HEK293 (cell line): Measurements from ENCODE around the gene CCDC40.

Experiments
- CTCF ChIP-seq: fragments of 450-650 bp; formaldehyde crosslinking; IDR thresholded peaks from 2 replicates; pipeline ENCODE4 v1.5.1; 2016; ENCODE audit warnings: missing biosample characterization, missing genetic modification characterization
- PATZ1 ChIP-seq: fragments of 450-650 bp; formaldehyde crosslinking; IDR thresholded peaks from 2 replicates; pipeline ENCODE4 v1.5.1; 2016; ENCODE audit warnings: missing biosample characterization, missing genetic modification characterization
- REPIN1 ChIP-seq: fragments of 450-650 bp; formaldehyde crosslinking; IDR thresholded peaks from 2 replicates; pipeline ENCODE4 v1.5.1; 2017; ENCODE audit warnings: missing biosample characterization, missing genetic modification characterization, low read depth
- REST ChIP-seq: fragments of 450-650 bp; formaldehyde crosslinking; IDR thresholded peaks from 2 replicates; pipeline ENCODE4 v1.5.1; 2016; ENCODE audit warnings: missing biosample characterization, missing genetic modification characterization
- YY1 ChIP-seq: fragments of 450-650 bp; formaldehyde crosslinking; IDR thresholded peaks from 2 replicates; pipeline ENCODE4 v1.5.1; 2018; ENCODE audit warnings: missing biosample characterization, missing genetic modification characterization
- ZBTB1 ChIP-seq: fragments of 450-650 bp; formaldehyde crosslinking; IDR thresholded peaks from 2 replicates; pipeline ENCODE4 v1.5.1; 2016; ENCODE audit warnings: missing biosample characterization, missing genetic modification characterization
- ZNF302 ChIP-seq: fragments of 450-650 bp; formaldehyde crosslinking; IDR thresholded peaks from 2 replicates; pipeline ENCODE4 v1.5.1; 2016; ENCODE audit warnings: missing biosample characterization, missing genetic modification characterization, low read depth
- TF ChIP-seq, protein P1 (sequence below): fragments of 450-650 bp; formaldehyde crosslinking; IDR thresholded peaks from 2 replicates; pipeline ENCODE4 v1.5.1; 2016; ENCODE audit warnings: missing biosample characterization, missing genetic modification characterization

GRCh38 chr17:80106176-80106575 lies 69.7 kb downstream of the CCDC40 start:
- no peak for TF ChIP-seq REST (tag by site-specific recombination)
- no peak for TF ChIP-seq ZBTB1
- no peak for TF ChIP-seq CTCF
- TF ChIP-seq, protein P1, sequence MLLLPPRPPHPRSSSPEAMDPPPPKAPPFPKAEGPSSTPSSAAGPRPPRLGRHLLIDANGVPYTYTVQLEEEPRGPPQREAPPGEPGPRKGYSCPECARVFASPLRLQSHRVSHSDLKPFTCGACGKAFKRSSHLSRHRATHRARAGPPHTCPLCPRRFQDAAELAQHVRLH (tag by site-specific recombination), result no peak
- no peak for TF ChIP-seq ZNF302 (tag by site-specific recombination)
- TF ChIP-seq PATZ1 (tag by site-specific recombination), result no peak
- TF ChIP-seq YY1 (tag by site-specific recombination), result no peak
- TF ChIP-seq REPIN1 (tag by site-specific recombination), result no peak
